ENCODE data around the gene SMARCD3. TPM values are rescaled to one million over a fixed set of nuclear protein-coding genes. Genes with fewer than 3 reads are reported as not detected.

SMARCD3 gene
- polyA plus RNA-seq, 3 donors = 104 to 183 (median 112) TPM

- Histone ChIP-seq H3K4me1 (ENCODE audit: control insufficient read depth in 1 of 2, insufficient read depth in 2 of 2, low read length in 2 of 2) (peaks cover under 1% of the 10 kb centered on the region in 2 donors), H3K4me3 (replicated peaks in 1 of 3; ENCODE audit: low read depth in 2 of 3, low read length in 3 of 3) (no peak overlapping the region), H3K36me3 (replicated peaks in 1 of 2; ENCODE audit: control insufficient read depth in 1 of 2, insufficient read depth in 2 of 2, low read length in 2 of 2) (peaks cover 7 to 29% of the 10 kb centered on the region in 2 donors), H3K27ac (ENCODE audit: low read depth in 1 of 2, low read length in 2 of 2) (no peak overlapping the region), H3K4me2 (replicated peaks; ENCODE audit: extremely low read depth, low read length, poor library complexity, severe bottlenecking) (no peak overlapping the region), H3K79me2 (ENCODE audit: insufficient read depth, low read length) (no peaks in the 10 kb centered on the region), H4K20me1 (ENCODE audit: insufficient read depth, low read length) (peaks cover 39% of the 10 kb centered on the region), H3K9ac (ENCODE audit: insufficient read depth, low read length, poor library complexity, severe bottlenecking) (no peak overlapping the region), H3K9me3 (replicated peaks in 1 of 2; ENCODE audit: control insufficient read depth in 1 of 2, insufficient read depth in 1 of 2, low read length in 2 of 2) (no peaks in the 10 kb centered on the region), H2AFZ (ENCODE audit: insufficient read depth, low read depth, low read length, poor library complexity, severe bottlenecking) (no peak overlapping the region), H3K27me3 (ENCODE audit: control insufficient read depth in 2 of 2, insufficient read depth in 2 of 2, low read length in 2 of 2) (no peaks in the 10 kb centered on the region)
- WGBS (ENCODE audit: insufficient coverage) = 95% methylated on average over 5 of the region's 9 CpGs
- no peak overlapping the region for H3K4me3 Mint-ChIP-seq
- intact Hi-C loops (cut with micrococcal nuclease) = no loop called here
- peaks cover 0 to 2% (median 0%) of the 10 kb centered on the region in 7 donors for H3K9me3 Mint-ChIP-seq
- peaks cover 2 to 3% (median 3%) of the 10 kb centered on the region in 3 donors for H3K27me3 Mint-ChIP-seq (ENCODE audit: low read depth in 3 of 3)
- TF ChIP-seq CTCF (IDR thresholded peaks at IDR 0.05) = no peak
- H3K27ac Mint-ChIP-seq = no peak overlapping the region
- peaks cover 37% of the 10 kb centered on the region in 2 donors for H3K36me3 Mint-ChIP-seq
- peaks cover 12% of the 10 kb centered on the region for H3K4me1 Mint-ChIP-seq
- no peak for DNase-seq
These were observed 16.9 kb upstream of the SMARCD3 start for GRCh38 chr7:151265351-151265931.

- intact Hi-C loops (cut with micrococcal nuclease) = no loop called here
- H3K79me2 ChIP-seq (ENCODE audit: insufficient read depth, low read length) = no peaks in the 10 kb centered on the region
- Mint-ChIP-seq H3K27me3 (ENCODE audit: low read depth in 3 of 3) (peaks cover 3 to 6% (median 5%) of the 10 kb centered on the region in 3 donors), H3K9me3 (peaks cover 0 to 2% (median 0%) of the 10 kb centered on the region in 7 donors), H3K36me3 (peaks cover 29 to 33% of the 10 kb centered on the region in 2 donors), H3K27ac (no peak overlapping the region), H3K4me3 (no peak overlapping the region), H3K4me1 (peaks cover 11% of the 10 kb centered on the region)
- peaks cover 4 to 20% of the 10 kb centered on the region in 2 donors for H3K36me3 ChIP-seq (replicated peaks in 1 of 2; ENCODE audit: control insufficient read depth in 1 of 2, insufficient read depth in 2 of 2, low read length in 2 of 2)
- H3K27me3 ChIP-seq (ENCODE audit: control insufficient read depth in 2 of 2, insufficient read depth in 2 of 2, low read length in 2 of 2) = no peaks in the 10 kb centered on the region
- no peak overlapping the region for H3K4me3 ChIP-seq (replicated peaks in 1 of 3; ENCODE audit: low read depth in 2 of 3, low read length in 3 of 3)
- 98% methylated on average over 5 of the region's 5 CpGs for WGBS (ENCODE audit: insufficient coverage)
- H2AFZ ChIP-seq (ENCODE audit: insufficient read depth, low read depth, low read length, poor library complexity, severe bottlenecking) = no peak overlapping the region
- no peak overlapping the region for H3K9ac ChIP-seq (ENCODE audit: insufficient read depth, low read length, poor library complexity, severe bottlenecking)
- no peaks in the 10 kb centered on the region for H3K9me3 ChIP-seq (replicated peaks in 1 of 2; ENCODE audit: control insufficient read depth in 1 of 2, insufficient read depth in 1 of 2, low read length in 2 of 2)
- no peak overlapping the region for H3K27ac ChIP-seq (ENCODE audit: low read depth in 1 of 2, low read length in 2 of 2)
- no peak for TF ChIP-seq CTCF (IDR thresholded peaks at IDR 0.05)
- peaks cover 46% of the 10 kb centered on the region for H4K20me1 ChIP-seq (ENCODE audit: insufficient read depth, low read length)
- DNase-seq = no peak
- H3K4me2 ChIP-seq (replicated peaks; ENCODE audit: extremely low read depth, low read length, poor library complexity, severe bottlenecking) = no peak overlapping the region
- no peaks in the 10 kb centered on the region for H3K4me1 ChIP-seq (ENCODE audit: control insufficient read depth in 1 of 2, insufficient read depth in 2 of 2, low read length in 2 of 2)
These were observed 16.1 kb upstream of the SMARCD3 start for GRCh38 chr7:151264615-151265014.

Data from CD14-positive monocyte (primary cell).